GM19467 (cell line): ENCODE results near the gene FAM216A.

ENCODE experiments used
- ATAC-seq: cut with Tn5 transposase; IDR thresholded peaks from one replicate; pipeline ENCODE4 v1.9.1; 2021; ENCODE audit warnings: mild to moderate bottlenecking, moderate library complexity; ENCODE audit not compliant: unreplicated experiment

FAM216A gene

GRCh38 chr12:110537605-110538409 lies 69.2 kb downstream of the FAM216A start:
- ATAC-seq = no peak

GRCh38 chr12:110538869-110539622 lies 70.4 kb downstream of the FAM216A start:
- ATAC-seq = no peak
